GM12874 (cell line): ENCODE results near the gene WFDC13.

ENCODE experiments used
- TF ChIP-seq, protein P1 (sequence below): IDR thresholded peaks from 2 replicates; pipeline ENCODE4 v1.5.1; 2011; ENCODE audit warnings: low read depth, mild to moderate bottlenecking, control low read depth, low read length, moderate library complexity; ENCODE audit not compliant: insufficient read depth

The WFDC13 gene

GRCh38 chr20:45742596-45742995 is 40.8 kb downstream of the WFDC13 start:
- TF ChIP-seq, protein P1, sequence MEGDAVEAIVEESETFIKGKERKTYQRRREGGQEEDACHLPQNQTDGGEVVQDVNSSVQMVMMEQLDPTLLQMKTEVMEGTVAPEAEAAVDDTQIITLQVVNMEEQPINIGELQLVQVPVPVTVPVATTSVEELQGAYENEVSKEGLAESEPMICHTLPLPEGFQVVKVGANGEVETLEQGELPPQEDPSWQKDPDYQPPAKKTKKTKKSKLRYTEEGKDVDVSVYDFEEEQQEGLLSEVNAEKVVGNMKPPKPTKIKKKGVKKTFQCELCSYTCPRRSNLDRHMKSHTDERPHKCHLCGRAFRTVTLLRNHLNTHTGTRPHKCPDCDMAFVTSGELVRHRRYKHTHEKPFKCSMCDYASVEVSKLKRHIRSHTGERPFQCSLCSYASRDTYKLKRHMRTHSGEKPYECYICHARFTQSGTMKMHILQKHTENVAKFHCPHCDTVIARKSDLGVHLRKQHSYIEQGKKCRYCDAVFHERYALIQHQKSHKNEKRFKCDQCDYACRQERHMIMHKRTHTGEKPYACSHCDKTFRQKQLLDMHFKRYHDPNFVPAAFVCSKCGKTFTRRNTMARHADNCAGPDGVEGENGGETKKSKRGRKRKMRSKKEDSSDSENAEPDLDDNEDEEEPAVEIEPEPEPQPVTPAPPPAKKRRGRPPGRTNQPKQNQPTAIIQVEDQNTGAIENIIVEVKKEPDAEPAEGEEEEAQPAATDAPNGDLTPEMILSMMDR: no peak

GRCh38 chr20:45745015-45745414 is 43.2 kb downstream of the WFDC13 start:
- TF ChIP-seq, protein P1: no peak

DNA sequence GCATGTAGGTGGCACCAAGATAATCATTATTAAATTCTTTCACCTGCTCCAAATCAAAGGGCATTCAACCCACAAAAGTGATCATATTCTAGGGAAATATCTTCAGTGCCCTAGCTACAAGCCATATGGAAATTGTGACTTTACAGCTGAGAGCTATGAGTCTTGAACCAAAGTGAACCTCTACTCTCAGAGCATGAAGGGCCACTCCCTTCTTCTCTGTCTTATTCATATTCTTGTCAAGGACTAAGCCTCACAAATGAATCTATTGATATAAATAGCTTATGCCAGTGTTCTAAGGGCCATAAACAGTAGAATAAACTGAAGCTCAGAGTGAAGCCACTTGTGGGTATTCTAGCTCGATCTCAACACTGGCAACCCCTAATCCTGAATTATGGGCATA is 49.9 kb downstream of the WFDC13 start:
- TF ChIP-seq, protein P1: no peak

DNA sequence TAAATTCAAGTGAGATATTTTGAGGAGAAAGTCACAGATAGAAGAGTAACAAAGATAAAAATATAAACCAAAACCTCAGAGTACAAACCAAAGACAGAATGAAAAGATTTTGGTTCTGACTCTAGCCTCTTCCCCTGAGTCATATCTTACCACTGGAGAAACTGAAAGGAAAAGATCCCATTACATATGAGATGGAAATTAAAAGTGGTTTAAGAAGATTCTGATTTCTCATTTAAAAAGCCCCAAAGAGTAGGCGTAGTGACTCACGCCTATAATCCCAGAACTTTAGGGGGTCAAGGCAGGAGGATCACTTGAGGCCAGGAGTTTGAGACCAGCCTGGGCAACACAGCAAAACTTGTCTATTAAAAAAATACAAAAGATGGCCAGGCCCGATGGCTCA is 50.9 kb downstream of the WFDC13 start:
- TF ChIP-seq, protein P1: no peak

GRCh38 chr20:45758096-45758495 is 56.3 kb downstream of the WFDC13 start:
- TF ChIP-seq, protein P1: no peak
